Fibroblast of skin of left quadriceps (primary cell): ENCODE data around the gene MOB1A.
A peak's percentile ranks its signal among the peaks of the same experiment; 100 is the strongest.
"Not testable (repeated sequence)": the region's sequence is repeated elsewhere in the genome, so short reads cannot be mapped to it uniquely, and the experiment has no call there.

ENCODE experiments used
- DNase-seq, 2 experiments: peaks; one replicate each; pipeline ENCODE4 v3.0.0-alpha.2; 2013; ENCODE audit warnings: low read depth in 2 of 2

Gene MOB1A

GRCh38 chr2:74148457-74149246 is 30.0 kb downstream of the MOB1A start:
- no peak for DNase-seq

GRCh38 chr2:74147727-74148456 is 30.8 kb downstream of the MOB1A start, which contains the start of gene BOLA3:
BOLA3 (minus strand) TSS chr2:74147912; CDS start chr2:74147874, 38 bp downstream.
- peak; percentile 28 to 32 for DNase-seq

GRCh38 chr2:74146929-74147726 is 31.6 kb downstream of the MOB1A start:
- DNase-seq, result no peak

GRCh38 chr2:74142340-74142739 is 36.3 kb downstream of the MOB1A start:
- no peak for DNase-seq

GRCh38 chr2:74138600-74139323 is 39.9 kb downstream of the MOB1A start:
- DNase-seq, result no peak

- no peak for DNase-seq
Observed at GRCh38 chr2:74137651-74138599, 40.8 kb downstream of the MOB1A start.

GRCh38 chr2:74131901-74132300 is 46.8 kb downstream of the MOB1A start:
- DNase-seq, result no peak

GRCh38 chr2:74130211-74130995 is 48.3 kb downstream of the MOB1A start:
- no peak for DNase-seq

GRCh38 chr2:74128206-74128605 is 50.5 kb downstream of the MOB1A start:
- no peak for DNase-seq

- not testable (repeated sequence) for DNase-seq
Observed at GRCh38 chr2:74123955-74124354, 54.7 kb downstream of the MOB1A start.

- not testable (repeated sequence) for DNase-seq
Observed at GRCh38 chr2:74121846-74122245, 56.8 kb downstream of the MOB1A start.

- peak; percentile 39 for DNase-seq
Observed at GRCh38 chr2:74119912-74120825, 58.5 kb downstream of the MOB1A start.

GRCh38 chr2:74119339-74119738 is 59.3 kb downstream of the MOB1A start:
- no peak for DNase-seq

GRCh38 chr2:74111380-74111779 is 67.3 kb downstream of the MOB1A start:
- DNase-seq, result no peak

GRCh38 chr2:74110537-74110936 is 68.1 kb downstream of the MOB1A start:
- no peak for DNase-seq

- no peak for DNase-seq
Observed at GRCh38 chr2:74109551-74109950, 69.1 kb downstream of the MOB1A start.

- no peak for DNase-seq
Observed at GRCh38 chr2:74107071-74107470, 71.6 kb downstream of the MOB1A start.

GRCh38 chr2:74105413-74105812 is 73.3 kb downstream of the MOB1A start:
- no peak for DNase-seq
